GM12878 (cell line): ENCODE data around the gene CYP26C1. TPM values are rescaled to one million over a fixed set of nuclear protein-coding genes. Genes with fewer than 3 reads are reported as not detected.

Experiments used
- ATAC-seq: fragments of 200-7000 bp; cut with Tn5 transposase; 3 replicates; pipeline ENCODE4 v1.9.1; 2020; ENCODE audit warnings: mild to moderate bottlenecking, moderate library complexity
- BruUV-seq: library from RNA; stranded (reverse); fragments of 400-500 nt; replicated peaks from 2 replicates; lab custom pipeline; 2021; lab: Mats Ljungman, UMichigan
- CTCF ChIA-PET: fragments of 300-600 bp; sonication (Branson Sonifier 250); formaldehyde crosslinking; extraction: SDS; loops from one replicate; lab custom pipeline; 2021; ENCODE audit warnings: inconsistent platforms; lab: Yijun Ruan, JAX
- POLR2A ChIA-PET: fragments of 350-600 bp; formaldehyde crosslinking; extraction: SDS; loops from one replicate; lab custom pipeline; 2021; ENCODE audit warnings: inconsistent platforms; lab: Charles Lee
- RAD21 ChIA-PET: fragments of 300-600 bp; sonication (Branson Sonifier 250); formaldehyde crosslinking; loops from one replicate; lab custom pipeline; 2023; ENCODE audit warnings: antibody characterized with exemption; ENCODE audit not compliant: unreplicated experiment; lab: Charles Lee
- SMC1A ChIA-PET: fragments of 300-600 bp; sonication (Branson Sonifier 250); formaldehyde crosslinking; loops from one replicate; lab custom pipeline; 2023; ENCODE audit not compliant: unreplicated experiment, uncharacterized antibody; lab: Charles Lee
- DNase-seq: peaks from one replicate; pipeline ENCODE4 v3.0.0-alpha.2; 2011; ENCODE audit warnings: low read depth, low spot score
- FAIRE-seq: peaks from 3 replicates; lab custom pipeline; 2011; peaks lifted over from hg19 to GRCh38; lab: Jason Lieb, UNC
- H2AFZ ChIP-seq: 2 replicates; pipeline ENCODE4 v1.6.0; 2011; ENCODE audit warnings: low read depth, low read length, control low read depth; ENCODE audit not compliant: control insufficient read depth
- H3K27ac ChIP-seq: 2 replicates; pipeline ENCODE4 v1.5.1; 2011; ENCODE audit warnings: control low read depth; ENCODE audit not compliant: control insufficient read depth, insufficient read depth
- H3K27me3 ChIP-seq, 2 experiments: replicated peaks in 1 of 2; 2 replicates each; pipeline versions ENCODE4 v1.6.0 to v1.6.1; 2011; ENCODE audit warnings: low read length in 1 of 2; ENCODE audit not compliant: control insufficient read depth in 2 of 2, insufficient read depth in 2 of 2
- H3K36me3 ChIP-seq, 2 experiments: 2 replicates each; pipeline ENCODE4 v1.5.1; 2011; ENCODE audit warnings: low read length in 1 of 2; ENCODE audit not compliant: control insufficient read depth in 2 of 2, insufficient read depth in 2 of 2
- H3K4me1 ChIP-seq: 2 replicates; pipeline ENCODE4 v1.6.1; 2011; ENCODE audit warnings: mild to moderate bottlenecking, low read length, moderate library complexity, mixed read lengths; ENCODE audit not compliant: control insufficient read depth, insufficient read depth
- H3K4me2 ChIP-seq: 2 replicates; pipeline ENCODE4 v1.6.0; 2011; ENCODE audit warnings: control low read depth; ENCODE audit not compliant: control insufficient read depth, insufficient read depth
- H3K4me3 ChIP-seq: fragments of 200-600 bp; sonication (generic); 2 replicates; pipeline ENCODE4 v1.5.1; 2016
- H3K79me2 ChIP-seq: 2 replicates; pipeline ENCODE4 v1.6.0; 2011; ENCODE audit warnings: low read length; ENCODE audit not compliant: control insufficient read depth, insufficient read depth
- H3K9ac ChIP-seq: 2 replicates; pipeline ENCODE4 v1.8.0; 2011; ENCODE audit warnings: low read length, control low read depth, mixed read lengths; ENCODE audit not compliant: control insufficient read depth, insufficient read depth
- H3K9me3 ChIP-seq: replicated peaks from 3 replicates; pipeline ENCODE4 v1.5.1; 2011; ENCODE audit warnings: mild to moderate bottlenecking, low read length; ENCODE audit not compliant: control insufficient read depth, insufficient read depth
- H4K20me1 ChIP-seq: 2 replicates; pipeline ENCODE4 v1.6.0; 2011; ENCODE audit not compliant: control insufficient read depth, insufficient read depth
- JUND ChIP-seq: IDR thresholded peaks from 2 replicates; pipeline ENCODE4 v1.6.1; 2012; ENCODE audit warnings: low read depth, mild to moderate bottlenecking, low read length, improper control_type of control experiment, moderate library complexity
- SP1 ChIP-seq: IDR thresholded peaks from one replicate; pipeline ENCODE4 v1.6.1; 2011; ENCODE audit warnings: low read depth, low read length
- ZBED1 ChIP-seq: IDR thresholded peaks from 2 replicates; pipeline ENCODE4 v1.6.1; 2016; ENCODE audit warnings: borderline replicate concordance
- ZBTB11 ChIP-seq: fragments of 450-650 bp; formaldehyde crosslinking; IDR thresholded peaks from 2 replicates; pipeline ENCODE4 v1.5.0; 2022; ENCODE audit warnings: mild to moderate bottlenecking, missing genetic modification characterization
- WGBS: methylation state at CpG from one replicate; pipeline ENCODE4 v1.1.6; 2016; ENCODE audit warnings: low lambda C conversion rate; ENCODE audit not compliant: insufficient replicate concordance, insufficient coverage; ENCODE audit errors: missing lambda C conversion rate; 5-methylcytosine and 5-hydroxymethylcytosine counted together
- in situ Hi-C: fragments of 300-500 bp; cut with MboI; formaldehyde crosslinking; loops from 9 replicates; pipeline ENCODE4 v1.14.3; 2018; ENCODE audit warnings: mixed read lengths
- intact Hi-C: fragments of 100-400 bp; cut with micrococcal nuclease; formaldehyde crosslinking; loops from one replicate; pipeline ENCODE4 v1.14.2; 2022; ENCODE audit not compliant: unreplicated experiment
- polyA plus RNA-seq, 11 experiments: library from polyadenylated mRNA; depleted of rRNA in 4 of 11; unstranded in 6 of 11; stranded (reverse) in 5 of 11; fragments of >200 nt; fragmentation: Nextera tagmentation in 4 of 11; fragmentation: Illumina TruSeq in 1 of 11; extraction: Ambion mirVana in 4 of 11; extraction: Trizol in 1 of 11; gene quantifications; 1 replicate in 1 of 11; 2 replicates in 10 of 11; pipeline versions ENCODE4 v1.2.1 to v1.2.3, GENCODE V29; 2011 to 2016; ENCODE audit warnings: inconsistent platforms in 2 of 11, missing spikeins in 2 of 11, low read depth in 1 of 11
- total RNA-seq, 4 experiments: library from RNA; depleted of rRNA in 3 of 4; stranded (reverse); fragments of >200 nt in 3 of 4; fragmentation: Illumina TruSeq in 1 of 4; extraction: Trizol in 1 of 4; gene quantifications; 2 replicates each; pipeline versions ENCODE4 v1.2.1 to v1.2.3, GENCODE V29; 2013 to 2021
- TF ChIP-seq, protein P1 (sequence below): fragments of 450-650 bp; IDR thresholded peaks from 2 replicates; pipeline ENCODE4 v1.6.1; 2014; ENCODE audit warnings: mild to moderate bottlenecking

CYP26C1 gene
- total and polyA plus RNA-seq, 10 of the 15 experiments (the other 5 are each of a cell fraction or from before 2014, with no cell fraction given), result under 0.01 to 0.08 TPM; not detected in 8

GRCh38 chr10:93091960-93092359 lies 31.4 kb downstream of the CYP26C1 start:
- ATAC-seq, result no peak

More at GRCh38 chr10:93091960-93092359, 31.4 kb downstream of the CYP26C1 start:
- ChIA-PET CTCF (no interaction called here), POLR2A (no interaction called here), SMC1A (interaction anchor here (0.9 kb wide), 1 partner anchor 50 kb away, joined by 3 read pairs; no protein-coding TSS in a partner anchor), RAD21 (no interaction called here)
- FAIRE-seq, result no peak
- no peaks in the 10 kb centered on the region for H3K79me2 ChIP-seq
- H3K9ac ChIP-seq, result no peak overlapping the region
- BruUV-seq, result no TSS peak
- intact Hi-C loops (no loop called here), in situ Hi-C loops (no loop called here)
- no peaks in the 10 kb centered on the region for H3K9me3 ChIP-seq
- H2AFZ ChIP-seq, result no peak overlapping the region
- H3K27me3 ChIP-seq, result no peaks in the 10 kb centered on the region; a peak in 1 of 4 replicates
- no peak for DNase-seq
- no peak overlapping the region for H3K4me2 ChIP-seq
- H4K20me1 ChIP-seq, result no peaks in the 10 kb centered on the region
- no peaks in the 10 kb centered on the region for H3K36me3 ChIP-seq
- no peaks in the 10 kb centered on the region for H3K4me1 ChIP-seq
- no peak overlapping the region for H3K4me3 ChIP-seq
- 36% methylated on average over 3 of the region's 3 CpGs for WGBS
- no peak overlapping the region for H3K27ac ChIP-seq
- TF ChIP-seq ZBED1 (no peak), ZBTB11 (no peak), JUND (no peak), SP1 (no peak)
- TF ChIP-seq, protein P1, sequence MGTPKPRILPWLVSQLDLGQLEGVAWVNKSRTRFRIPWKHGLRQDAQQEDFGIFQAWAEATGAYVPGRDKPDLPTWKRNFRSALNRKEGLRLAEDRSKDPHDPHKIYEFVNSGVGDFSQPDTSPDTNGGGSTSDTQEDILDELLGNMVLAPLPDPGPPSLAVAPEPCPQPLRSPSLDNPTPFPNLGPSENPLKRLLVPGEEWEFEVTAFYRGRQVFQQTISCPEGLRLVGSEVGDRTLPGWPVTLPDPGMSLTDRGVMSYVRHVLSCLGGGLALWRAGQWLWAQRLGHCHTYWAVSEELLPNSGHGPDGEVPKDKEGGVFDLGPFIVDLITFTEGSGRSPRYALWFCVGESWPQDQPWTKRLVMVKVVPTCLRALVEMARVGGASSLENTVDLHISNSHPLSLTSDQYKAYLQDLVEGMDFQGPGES, result no peak
